Measurements from ENCODE around the gene CAVIN3. TPM values are rescaled to one million over a fixed set of nuclear protein-coding genes. Genes with fewer than 3 reads are reported as not detected.

The CAVIN3 gene
- total and polyA plus RNA-seq, 8 donors = 9.7 to 28.7 (median 16.0) TPM

DNA sequence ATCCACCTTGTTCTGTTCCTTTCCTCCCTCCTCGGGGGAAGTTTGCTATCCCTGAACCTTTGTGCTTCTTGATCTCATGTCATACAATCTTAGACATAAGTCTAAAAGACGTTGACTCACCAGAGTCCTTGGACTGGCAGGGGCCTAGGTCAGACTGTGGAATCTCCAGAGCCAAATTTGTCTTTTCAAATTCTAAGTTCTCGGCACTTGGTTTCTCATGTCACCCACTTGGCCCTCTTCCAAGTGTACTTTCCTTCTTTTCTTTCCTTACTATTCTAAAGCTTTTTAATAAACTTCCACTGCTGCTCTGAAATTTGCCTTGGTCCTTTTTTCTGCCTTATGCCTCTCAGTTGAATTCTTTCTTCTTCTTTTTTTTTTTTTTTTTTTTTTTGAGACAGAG lies 39.9 kb upstream of the CAVIN3 start:
- ATAC-seq (no peak), DNase-seq (no peak), FAIRE-seq (no peak)
- Histone ChIP-seq H3K4me3 (no peak overlapping the region), H3K9me3 (no peaks in the 10 kb centered on the region), H3K36me3 (no peaks in the 10 kb centered on the region), H3K4me1 (peaks cover 19 to 39% (median 20%) of the 10 kb centered on the region in 3 donors), H3K27me3 (no peaks in the 10 kb centered on the region), H3K27ac (no peak overlapping the region)
- 66 to 72% methylated on average over 3 of the region's 3 CpGs for WGBS, 2 donors
- TF ChIP-seq, protein P1, sequence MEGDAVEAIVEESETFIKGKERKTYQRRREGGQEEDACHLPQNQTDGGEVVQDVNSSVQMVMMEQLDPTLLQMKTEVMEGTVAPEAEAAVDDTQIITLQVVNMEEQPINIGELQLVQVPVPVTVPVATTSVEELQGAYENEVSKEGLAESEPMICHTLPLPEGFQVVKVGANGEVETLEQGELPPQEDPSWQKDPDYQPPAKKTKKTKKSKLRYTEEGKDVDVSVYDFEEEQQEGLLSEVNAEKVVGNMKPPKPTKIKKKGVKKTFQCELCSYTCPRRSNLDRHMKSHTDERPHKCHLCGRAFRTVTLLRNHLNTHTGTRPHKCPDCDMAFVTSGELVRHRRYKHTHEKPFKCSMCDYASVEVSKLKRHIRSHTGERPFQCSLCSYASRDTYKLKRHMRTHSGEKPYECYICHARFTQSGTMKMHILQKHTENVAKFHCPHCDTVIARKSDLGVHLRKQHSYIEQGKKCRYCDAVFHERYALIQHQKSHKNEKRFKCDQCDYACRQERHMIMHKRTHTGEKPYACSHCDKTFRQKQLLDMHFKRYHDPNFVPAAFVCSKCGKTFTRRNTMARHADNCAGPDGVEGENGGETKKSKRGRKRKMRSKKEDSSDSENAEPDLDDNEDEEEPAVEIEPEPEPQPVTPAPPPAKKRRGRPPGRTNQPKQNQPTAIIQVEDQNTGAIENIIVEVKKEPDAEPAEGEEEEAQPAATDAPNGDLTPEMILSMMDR (IDR thresholded peaks at IDR 0.05) = no peak
- intact Hi-C loops (cut with DNase I) = no loop called here

DNA sequence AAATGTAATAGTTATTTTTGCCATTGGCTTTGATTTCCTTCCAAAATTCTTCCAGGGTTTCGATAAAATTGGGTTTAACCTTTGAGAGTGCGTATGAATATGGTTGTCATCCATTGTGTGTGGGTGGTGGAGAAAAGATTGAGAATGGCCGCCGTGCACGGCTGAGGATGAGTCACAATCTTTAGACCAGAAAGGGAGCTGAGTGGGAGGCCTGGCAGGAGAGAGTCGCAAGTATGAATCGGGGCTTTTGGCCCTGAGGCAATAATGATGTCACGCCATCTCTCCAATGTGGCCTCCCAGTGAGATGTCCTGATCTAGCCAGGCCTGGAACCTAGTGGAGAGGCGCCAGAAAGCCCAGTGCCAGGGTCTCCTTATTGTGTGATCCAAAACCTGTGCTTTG lies 36.9 kb upstream of the CAVIN3 start:
- Histone ChIP-seq H3K4me3 (no peak overlapping the region), H3K27ac (peak overlapping the region in 1 of 4 donors; percentile 54), H3K27me3 (no peaks in the 10 kb centered on the region), H3K9me3 (no peaks in the 10 kb centered on the region), H3K36me3 (no peaks in the 10 kb centered on the region), H3K4me1 (peaks cover 6 to 29% (median 19%) of the 10 kb centered on the region in 3 donors)
- WGBS, 2 donors = 75 to 77% methylated on average over 9 of the region's 9 CpGs
- intact Hi-C loops (cut with DNase I) = loop anchor here in 2 of 3 donors (10.0 kb wide), 2 partner anchors 332 to 362 kb away; no protein-coding TSS in a partner anchor
- DNase-seq (peak in 2 of 6 donors; percentile 16 to 29), ATAC-seq (peak in 1 of 4 donors; percentile 5), FAIRE-seq (no peak)
- TF ChIP-seq, protein P1 (IDR thresholded peaks at IDR 0.05) = no peak

DNA sequence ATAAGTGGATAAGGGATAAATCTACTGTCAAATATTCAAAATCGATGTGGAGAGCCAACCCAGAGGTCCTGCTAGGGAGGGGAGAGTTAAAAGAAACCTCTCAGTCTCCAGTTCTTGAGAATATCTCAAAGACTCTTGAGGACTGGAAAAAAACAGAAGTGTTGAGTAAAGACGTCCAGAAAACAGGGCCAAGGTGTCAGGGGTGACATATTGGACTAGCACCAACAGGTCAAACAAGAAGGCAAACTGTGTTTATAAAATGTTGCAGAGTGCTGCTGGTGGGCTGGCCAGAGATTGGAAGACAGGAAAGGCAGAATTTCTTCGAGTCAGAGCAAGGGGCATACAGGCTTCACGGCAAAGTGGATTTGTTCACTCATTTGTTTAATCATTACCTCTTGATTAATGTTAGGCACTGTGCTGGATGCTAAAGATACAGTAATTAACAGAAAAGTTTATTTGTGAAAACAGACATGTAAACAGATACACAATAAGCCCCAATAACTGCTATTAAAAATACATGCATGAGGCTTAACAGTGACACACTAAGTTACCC lies 36.3 kb upstream of the CAVIN3 start:
- H3K4me3 ChIP-seq = no peak overlapping the region
- DNase-seq (peak in 1 of 6 donors; percentile 14), ATAC-seq (peak in 2 of 4 donors; percentile 14 to 31), FAIRE-seq (no peak)
- no peaks in the 10 kb centered on the region for H3K36me3 ChIP-seq
- TF ChIP-seq, protein P1 (IDR thresholded peaks at IDR 0.05) = no peak
- no peaks in the 10 kb centered on the region for H3K9me3 ChIP-seq
- H3K27me3 ChIP-seq = no peaks in the 10 kb centered on the region
- intact Hi-C loops (cut with DNase I) = loop anchor here in 2 of 3 donors (10.0 kb wide), 2 partner anchors 332 to 362 kb away; no protein-coding TSS in a partner anchor
- 8 to 14% methylated on average over 4 of the region's 4 CpGs for WGBS, 2 donors
- peak overlapping the region in 2 of 4 donors; percentile 39 to 54 for H3K27ac ChIP-seq
- H3K4me1 ChIP-seq = peaks cover 6 to 29% (median 19%) of the 10 kb centered on the region in 3 donors

DNA sequence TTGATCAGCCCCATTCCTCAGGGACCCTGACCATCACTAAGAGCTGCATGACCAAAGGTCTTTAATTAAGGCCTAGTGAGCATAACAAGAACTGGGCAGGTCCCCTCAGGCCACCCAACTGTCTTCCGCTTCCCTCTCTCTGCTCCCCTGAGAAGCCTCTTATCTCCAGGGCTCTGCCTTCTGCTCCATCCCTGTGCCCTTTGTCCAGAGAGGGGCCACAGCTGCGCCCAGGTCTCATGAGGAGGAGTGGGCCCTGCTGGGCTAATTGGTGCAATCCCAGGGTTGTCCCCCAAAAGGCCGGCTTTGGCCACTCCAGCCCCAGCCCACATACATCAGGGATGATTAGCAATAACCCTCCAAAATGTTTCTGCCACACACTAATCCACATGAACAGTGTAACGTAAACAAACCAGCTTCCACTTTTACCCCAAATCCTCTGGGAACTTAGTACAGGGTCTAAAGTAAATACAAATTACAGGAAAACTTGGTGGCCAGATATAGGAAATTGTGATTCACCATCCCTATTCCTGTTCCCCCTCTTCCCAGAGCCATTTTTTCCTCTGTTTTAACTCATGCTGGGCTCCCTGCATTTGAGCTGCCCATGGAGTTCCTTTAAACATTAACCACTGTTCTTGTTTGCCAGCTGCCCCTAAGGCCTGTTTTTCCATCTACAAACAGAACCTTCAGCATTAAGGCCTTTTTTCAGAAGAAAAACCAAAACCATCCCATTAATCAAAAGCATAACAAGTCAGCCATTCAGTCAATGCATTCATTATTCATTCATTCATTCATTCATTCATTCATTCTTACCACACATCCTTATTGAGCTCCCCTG lies 34.6 kb upstream of the CAVIN3 start:
- Histone ChIP-seq H3K9me3 (no peaks in the 10 kb centered on the region), H3K27me3 (no peaks in the 10 kb centered on the region), H3K27ac (peak overlapping the region in 3 of 4 donors; percentile 4 to 78 (median 77)), H3K4me1 (peaks cover 6 to 29% (median 19%) of the 10 kb centered on the region in 3 donors), H3K36me3 (no peaks in the 10 kb centered on the region), H3K4me3 (no peak overlapping the region)
- DNase-seq (peak in 1 of 6 donors; percentile 9), FAIRE-seq (no peak), ATAC-seq (peak; percentile 49 to 74 (median 68))
- TF ChIP-seq, protein P1 (IDR thresholded peaks at IDR 0.05) = no peak
- intact Hi-C loops (cut with DNase I) = loop anchor here in 2 of 3 donors (10.0 kb wide), 2 partner anchors 330 to 360 kb away; no protein-coding TSS in a partner anchor
- WGBS, 2 donors = 48 to 50% methylated on average over 4 of the region's 4 CpGs
